ENCODE measurements around the gene KIF2A.

Gene KIF2A

DNA sequence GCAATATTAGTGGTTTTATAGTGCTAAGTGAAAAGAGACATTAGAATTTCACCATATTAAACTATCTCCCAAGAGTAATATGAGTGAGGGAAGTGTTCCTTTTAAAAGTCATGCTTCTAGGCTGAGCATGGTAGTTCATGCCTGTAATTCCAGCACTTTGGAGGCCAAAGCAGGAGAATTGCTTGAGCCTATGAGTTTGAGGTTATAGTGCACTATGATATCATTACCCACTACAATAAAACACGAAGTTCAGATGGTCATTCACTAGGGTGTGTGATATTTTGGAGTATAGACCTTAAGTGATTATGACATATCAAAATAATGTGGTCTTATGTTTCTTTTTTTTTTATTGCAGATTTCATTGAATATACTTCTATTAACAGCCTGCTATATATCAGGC lies 6.7 kb downstream of the KIF2A start:
- Histone ChIP-seq H3K36me3 (ENCODE audit: control insufficient read depth in 2 of 2, insufficient read depth in 1 of 2, low read length in 2 of 2) (peaks cover 0 to 5% of the 10 kb centered on the region in 2 experiments; a peak in 1 of 3 replicates), H3K27ac (ENCODE audit: extremely low read depth, low read depth, low read length) (no peak overlapping the region), H3K4me3 (ENCODE audit: low read depth, low read length) (no peak overlapping the region)

DNA sequence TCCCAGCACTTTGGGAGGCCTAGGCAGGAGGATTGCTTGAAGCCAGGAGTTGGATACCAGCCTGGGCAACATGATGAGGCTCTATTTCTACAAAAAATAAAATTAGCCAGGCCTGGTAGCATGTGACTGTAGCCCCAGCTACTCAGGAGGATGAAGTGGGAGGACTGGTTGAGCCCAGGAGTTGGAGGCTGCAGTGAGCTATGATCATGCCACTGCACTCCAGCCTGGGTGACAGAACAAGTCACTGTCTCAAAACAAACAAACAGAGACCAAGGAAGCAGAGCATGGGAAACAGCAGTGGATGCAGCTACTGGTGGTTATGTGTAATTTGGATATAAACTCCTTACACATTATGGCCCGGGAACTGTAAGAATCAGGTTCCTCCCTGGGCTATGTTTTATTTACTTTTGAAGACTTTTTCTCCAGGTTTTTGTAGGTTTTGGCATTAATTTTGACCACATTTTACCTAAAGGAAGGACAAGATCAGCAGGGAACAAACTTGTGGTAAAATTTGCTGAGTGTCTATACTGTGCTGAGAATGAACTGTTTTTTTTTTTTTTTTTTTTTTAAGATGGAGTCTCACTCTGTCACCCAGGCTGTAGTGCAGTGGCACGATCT lies 8.3 kb downstream of the KIF2A start:
- Histone ChIP-seq H3K36me3 (ENCODE audit: control insufficient read depth in 2 of 2, insufficient read depth in 1 of 2, low read length in 2 of 2) (no peaks in the 10 kb centered on the region), H3K4me3 (ENCODE audit: low read depth, low read length) (no peak overlapping the region), H3K4me1 (ENCODE audit: control insufficient read depth, insufficient read depth, low read length) (peaks cover 10% of the 10 kb centered on the region; the same call in 1 of the 2 replicates), H3K27ac (ENCODE audit: extremely low read depth, low read depth, low read length) (no peak overlapping the region), H3K9me3 (ENCODE audit: control insufficient read depth, insufficient read depth, low read depth, low read length) (no peaks in the 10 kb centered on the region)
- TF ChIP-seq ZBTB21 (tag by site-specific recombination; IDR thresholded peaks at IDR 0.05) (no peak), ZBTB20 (tag by site-specific recombination; IDR thresholded peaks at IDR 0.05) (0 out of 2 replicates have a peak, but pooled peaks have one; percentile 12), ZNF670 (tag by site-specific recombination; IDR thresholded peaks at IDR 0.05; ENCODE audit: low read depth) (no peak), OSR2 (tag by site-specific recombination; IDR thresholded peaks at IDR 0.05) (peak; percentile 73), ZNF600 (tag by site-specific recombination; IDR thresholded peaks at IDR 0.05) (peak; percentile 46; the same call in 1 of the 2 replicates)
- TF ChIP-seq, protein P1, sequence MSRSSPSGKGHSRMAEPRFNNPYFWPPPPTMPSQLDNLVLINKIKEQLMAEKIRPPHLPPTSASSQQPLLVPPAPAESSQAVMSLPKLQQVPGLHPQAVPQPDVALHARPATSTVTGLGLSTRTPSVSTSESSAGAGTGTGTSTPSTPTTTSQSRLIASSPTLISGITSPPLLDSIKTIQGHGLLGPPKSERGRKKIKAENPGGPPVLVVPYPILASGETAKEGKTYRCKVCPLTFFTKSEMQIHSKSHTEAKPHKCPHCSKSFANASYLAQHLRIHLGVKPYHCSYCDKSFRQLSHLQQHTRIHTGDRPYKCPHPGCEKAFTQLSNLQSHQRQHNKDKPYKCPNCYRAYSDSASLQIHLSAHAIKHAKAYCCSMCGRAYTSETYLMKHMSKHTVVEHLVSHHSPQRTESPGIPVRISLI (tag by site-specific recombination; IDR thresholded peaks at IDR 0.05): peak; percentile 45; the same call in 1 of the 2 replicates
- CTCF ChIA-PET: no interaction called here
- POLR2A ChIA-PET: no interaction called here

More for the DNA sequence above, 6.7 kb downstream of the KIF2A start:
- TF ChIP-seq YY2 (tag by site-specific recombination; IDR thresholded peaks at IDR 0.05): no peak
- no peak for TF ChIP-seq EGR2 (tag by site-specific recombination; IDR thresholded peaks at IDR 0.05; ENCODE audit: low read depth)
- no peak for TF ChIP-seq TCF7L2 (IDR thresholded peaks at IDR 0.05; ENCODE audit: borderline replicate concordance, low read depth, low read length)
- TF ChIP-seq ZNF10 (tag by site-specific recombination; IDR thresholded peaks at IDR 0.05): no peak
- TF ChIP-seq, protein P2, sequence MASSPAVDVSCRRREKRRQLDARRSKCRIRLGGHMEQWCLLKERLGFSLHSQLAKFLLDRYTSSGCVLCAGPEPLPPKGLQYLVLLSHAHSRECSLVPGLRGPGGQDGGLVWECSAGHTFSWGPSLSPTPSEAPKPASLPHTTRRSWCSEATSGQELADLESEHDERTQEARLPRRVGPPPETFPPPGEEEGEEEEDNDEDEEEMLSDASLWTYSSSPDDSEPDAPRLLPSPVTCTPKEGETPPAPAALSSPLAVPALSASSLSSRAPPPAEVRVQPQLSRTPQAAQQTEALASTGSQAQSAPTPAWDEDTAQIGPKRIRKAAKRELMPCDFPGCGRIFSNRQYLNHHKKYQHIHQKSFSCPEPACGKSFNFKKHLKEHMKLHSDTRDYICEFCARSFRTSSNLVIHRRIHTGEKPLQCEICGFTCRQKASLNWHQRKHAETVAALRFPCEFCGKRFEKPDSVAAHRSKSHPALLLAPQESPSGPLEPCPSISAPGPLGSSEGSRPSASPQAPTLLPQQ (tag by site-specific recombination; IDR thresholded peaks at IDR 0.05): no peak
- ChIA-PET CTCF (no interaction called here), POLR2A (no interaction called here)
- Histone ChIP-seq H3K4me1 (ENCODE audit: control insufficient read depth, insufficient read depth, low read length) (peaks cover 10% of the 10 kb centered on the region; the same call in 1 of the 2 replicates), H3K9me3 (ENCODE audit: control insufficient read depth, insufficient read depth, low read depth, low read length) (no peaks in the 10 kb centered on the region)

DNA sequence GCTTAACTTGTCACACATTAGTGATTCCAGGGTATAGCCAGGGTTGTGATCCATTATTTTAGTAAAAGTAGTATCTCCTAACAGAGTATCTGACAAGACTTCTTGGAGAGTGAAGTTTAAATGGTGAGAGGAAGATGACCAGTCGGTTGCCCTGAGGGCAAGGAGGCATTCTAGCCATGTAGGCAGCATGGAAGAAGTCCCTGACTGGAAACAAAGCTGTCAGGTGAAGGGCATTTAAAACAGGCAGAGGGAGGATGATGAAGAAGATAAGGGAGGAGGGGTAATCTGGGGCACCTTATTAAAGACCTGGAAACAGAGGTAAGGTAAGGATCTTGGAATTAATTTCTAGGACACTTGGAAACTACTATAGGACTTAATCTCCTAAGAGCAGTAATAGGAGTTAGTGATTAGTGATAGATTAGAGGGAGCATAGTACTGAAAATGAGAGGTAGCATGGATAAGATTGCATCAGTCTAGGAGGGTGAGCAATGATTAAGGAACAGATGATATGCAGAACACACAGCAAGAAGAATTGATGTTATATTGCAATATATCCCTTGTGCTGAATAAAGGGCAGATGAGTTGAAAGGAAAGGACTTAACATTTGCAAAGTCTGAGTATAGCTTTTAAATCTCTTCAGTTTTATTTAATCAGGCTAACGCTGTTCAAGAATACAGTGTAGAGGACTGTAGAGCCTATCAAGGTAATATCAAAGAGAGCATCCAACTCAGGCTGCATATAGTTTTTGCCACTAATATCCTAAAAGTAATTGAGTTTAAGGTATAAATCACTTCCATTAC lies 9.6 kb downstream of the KIF2A start:
- ChIA-PET CTCF (interaction anchor here (0.6 kb wide), 1 partner anchor 48 kb away, joined by 3 read pairs; no protein-coding TSS in a partner anchor), POLR2A (interaction anchor here (2.6 kb wide), 1 partner anchor 10 kb away, joined by 7 read pairs; the partner anchor contains the start of gene KIF2A)
- H3K4me3 ChIP-seq (ENCODE audit: low read depth, low read length): no peak overlapping the region
- H3K9me3 ChIP-seq (ENCODE audit: control insufficient read depth, insufficient read depth, low read depth, low read length): no peaks in the 10 kb centered on the region
- peaks cover 10% of the 10 kb centered on the region; the same call in 1 of the 2 replicates for H3K4me1 ChIP-seq (ENCODE audit: control insufficient read depth, insufficient read depth, low read length)
- no peaks in the 10 kb centered on the region for H3K36me3 ChIP-seq (ENCODE audit: control insufficient read depth in 2 of 2, insufficient read depth in 1 of 2, low read length in 2 of 2)
- H3K27ac ChIP-seq (ENCODE audit: extremely low read depth, low read depth, low read length): no peak overlapping the region
- peak; percentile 39; the same call in 1 of the 2 replicates for TF ChIP-seq ZNF600 (tag by site-specific recombination; IDR thresholded peaks at IDR 0.05)
- TF ChIP-seq SCRT2 (tag by site-specific recombination; IDR thresholded peaks at IDR 0.05): no peak
- TF ChIP-seq ZNF76 (tag by site-specific recombination; IDR thresholded peaks at IDR 0.05; ENCODE audit: borderline replicate concordance, low read depth): no peak
- TF ChIP-seq, protein P3, sequence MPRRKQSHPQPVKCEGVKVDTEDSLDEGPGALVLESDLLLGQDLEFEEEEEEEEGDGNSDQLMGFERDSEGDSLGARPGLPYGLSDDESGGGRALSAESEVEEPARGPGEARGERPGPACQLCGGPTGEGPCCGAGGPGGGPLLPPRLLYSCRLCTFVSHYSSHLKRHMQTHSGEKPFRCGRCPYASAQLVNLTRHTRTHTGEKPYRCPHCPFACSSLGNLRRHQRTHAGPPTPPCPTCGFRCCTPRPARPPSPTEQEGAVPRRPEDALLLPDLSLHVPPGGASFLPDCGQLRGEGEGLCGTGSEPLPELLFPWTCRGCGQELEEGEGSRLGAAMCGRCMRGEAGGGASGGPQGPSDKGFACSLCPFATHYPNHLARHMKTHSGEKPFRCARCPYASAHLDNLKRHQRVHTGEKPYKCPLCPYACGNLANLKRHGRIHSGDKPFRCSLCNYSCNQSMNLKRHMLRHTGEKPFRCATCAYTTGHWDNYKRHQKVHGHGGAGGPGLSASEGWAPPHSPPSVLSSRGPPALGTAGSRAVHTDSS (tag by site-specific recombination; IDR thresholded peaks at IDR 0.05): peak; percentile 66
- TF ChIP-seq ZNF624 (tag by site-specific recombination; IDR thresholded peaks at IDR 0.05): no peak
- TF ChIP-seq MYNN (tag by site-specific recombination; IDR thresholded peaks at IDR 0.05; ENCODE audit: borderline replicate concordance): no peak
- TF ChIP-seq, protein P4, sequence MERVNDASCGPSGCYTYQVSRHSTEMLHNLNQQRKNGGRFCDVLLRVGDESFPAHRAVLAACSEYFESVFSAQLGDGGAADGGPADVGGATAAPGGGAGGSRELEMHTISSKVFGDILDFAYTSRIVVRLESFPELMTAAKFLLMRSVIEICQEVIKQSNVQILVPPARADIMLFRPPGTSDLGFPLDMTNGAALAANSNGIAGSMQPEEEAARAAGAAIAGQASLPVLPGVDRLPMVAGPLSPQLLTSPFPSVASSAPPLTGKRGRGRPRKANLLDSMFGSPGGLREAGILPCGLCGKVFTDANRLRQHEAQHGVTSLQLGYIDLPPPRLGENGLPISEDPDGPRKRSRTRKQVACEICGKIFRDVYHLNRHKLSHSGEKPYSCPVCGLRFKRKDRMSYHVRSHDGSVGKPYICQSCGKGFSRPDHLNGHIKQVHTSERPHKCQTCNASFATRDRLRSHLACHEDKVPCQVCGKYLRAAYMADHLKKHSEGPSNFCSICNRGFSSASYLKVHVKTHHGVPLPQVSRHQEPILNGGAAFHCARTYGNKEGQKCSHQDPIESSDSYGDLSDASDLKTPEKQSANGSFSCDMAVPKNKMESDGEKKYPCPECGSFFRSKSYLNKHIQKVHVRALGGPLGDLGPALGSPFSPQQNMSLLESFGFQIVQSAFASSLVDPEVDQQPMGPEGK (tag by site-specific recombination; IDR thresholded peaks at IDR 0.05): no peak
- TF ChIP-seq BCL11A (tag by site-specific recombination; IDR thresholded peaks at IDR 0.05; ENCODE audit: low read depth): no peak
- peak; percentile 53; the same call in 1 of the 2 replicates for TF ChIP-seq ZBTB17 (tag by site-specific recombination; IDR thresholded peaks at IDR 0.05)
- TF ChIP-seq ZNF366 (tag by site-specific recombination; conservative IDR thresholded peaks at IDR 0.05): no peak
- TF ChIP-seq, protein P5, sequence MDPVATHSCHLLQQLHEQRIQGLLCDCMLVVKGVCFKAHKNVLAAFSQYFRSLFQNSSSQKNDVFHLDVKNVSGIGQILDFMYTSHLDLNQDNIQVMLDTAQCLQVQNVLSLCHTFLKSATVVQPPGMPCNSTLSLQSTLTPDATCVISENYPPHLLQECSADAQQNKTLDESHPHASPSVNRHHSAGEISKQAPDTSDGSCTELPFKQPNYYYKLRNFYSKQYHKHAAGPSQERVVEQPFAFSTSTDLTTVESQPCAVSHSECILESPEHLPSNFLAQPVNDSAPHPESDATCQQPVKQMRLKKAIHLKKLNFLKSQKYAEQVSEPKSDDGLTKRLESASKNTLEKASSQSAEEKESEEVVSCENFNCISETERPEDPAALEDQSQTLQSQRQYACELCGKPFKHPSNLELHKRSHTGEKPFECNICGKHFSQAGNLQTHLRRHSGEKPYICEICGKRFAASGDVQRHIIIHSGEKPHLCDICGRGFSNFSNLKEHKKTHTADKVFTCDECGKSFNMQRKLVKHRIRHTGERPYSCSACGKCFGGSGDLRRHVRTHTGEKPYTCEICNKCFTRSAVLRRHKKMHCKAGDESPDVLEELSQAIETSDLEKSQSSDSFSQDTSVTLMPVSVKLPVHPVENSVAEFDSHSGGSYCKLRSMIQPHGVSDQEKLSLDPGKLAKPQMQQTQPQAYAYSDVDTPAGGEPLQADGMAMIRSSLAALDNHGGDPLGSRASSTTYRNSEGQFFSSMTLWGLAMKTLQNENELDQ (tag by site-specific recombination; IDR thresholded peaks at IDR 0.05; ENCODE audit: low read depth): no peak
